Lower leg skin (tissue), 3 donors: ENCODE data around the gene BAHCC1.

ENCODE experiments used
- POLR2A ChIP-seq, 2 donors: fragments of 450-650 bp; IDR thresholded peaks; one replicate each; pipeline ENCODE4 v1.6.1; 2016 to 2017; ENCODE audit warnings: antibody characterized with exemption in 2 of 2, mild to moderate bottlenecking in 1 of 2, moderate library complexity in 1 of 2
- TF ChIP-seq, protein P1 (sequence below), 3 donors: fragments of 450-650 bp; IDR thresholded peaks; one replicate each; pipeline ENCODE4 v1.5.1; 2016; ENCODE audit warnings: antibody characterized with exemption in 3 of 3, mild to moderate bottlenecking in 3 of 3, moderate library complexity in 2 of 3

DNA sequence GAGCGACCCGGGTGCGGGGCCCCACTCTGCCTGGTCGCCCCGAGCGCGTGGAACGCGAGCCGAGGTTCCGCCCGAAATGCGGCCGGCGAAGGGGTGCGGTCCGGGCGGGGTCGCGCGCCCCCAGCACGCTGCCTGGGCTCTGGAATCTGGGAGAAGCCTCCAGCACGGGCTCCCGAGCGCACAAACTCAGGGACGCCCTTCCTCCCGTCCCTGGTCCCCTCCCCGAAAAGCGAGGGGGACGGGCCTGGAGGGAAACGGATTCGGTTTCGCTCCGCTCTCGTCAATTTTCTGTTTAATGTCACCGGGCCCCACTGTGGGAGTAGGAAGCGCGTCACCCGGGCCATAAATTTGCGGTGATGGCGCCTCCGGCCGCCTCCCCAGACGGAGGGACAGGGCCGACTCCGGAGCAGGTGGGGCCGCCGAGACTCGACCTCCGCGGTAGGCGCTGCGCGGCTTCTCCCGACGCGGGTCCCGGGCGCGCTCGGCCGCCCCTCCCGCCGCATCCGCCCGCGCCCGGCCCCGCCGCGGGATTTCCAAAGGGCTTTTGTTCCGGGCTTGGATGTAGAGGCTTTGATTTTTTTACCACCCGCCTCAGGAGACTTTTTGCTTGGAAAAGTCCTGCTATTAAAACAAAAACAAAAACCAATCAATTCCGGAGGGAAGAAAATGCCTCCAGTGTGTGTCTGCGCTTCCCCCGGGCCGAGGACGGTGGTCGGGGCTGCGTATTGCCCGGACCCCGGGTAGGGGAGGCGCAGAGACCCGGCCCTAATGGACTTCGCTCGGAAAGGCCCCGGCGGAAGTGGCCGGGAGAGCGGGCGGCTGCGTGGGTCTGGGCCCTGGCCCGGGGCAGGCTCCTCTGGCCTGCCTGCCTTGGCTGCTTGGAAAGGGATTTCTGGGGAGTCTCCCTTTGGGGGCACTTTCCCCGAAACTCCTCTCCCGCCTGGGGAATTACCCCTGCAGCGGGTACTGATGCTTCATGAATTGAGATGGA, 7.9 kb upstream of the BAHCC1 start:
- TF ChIP-seq, protein P1, sequence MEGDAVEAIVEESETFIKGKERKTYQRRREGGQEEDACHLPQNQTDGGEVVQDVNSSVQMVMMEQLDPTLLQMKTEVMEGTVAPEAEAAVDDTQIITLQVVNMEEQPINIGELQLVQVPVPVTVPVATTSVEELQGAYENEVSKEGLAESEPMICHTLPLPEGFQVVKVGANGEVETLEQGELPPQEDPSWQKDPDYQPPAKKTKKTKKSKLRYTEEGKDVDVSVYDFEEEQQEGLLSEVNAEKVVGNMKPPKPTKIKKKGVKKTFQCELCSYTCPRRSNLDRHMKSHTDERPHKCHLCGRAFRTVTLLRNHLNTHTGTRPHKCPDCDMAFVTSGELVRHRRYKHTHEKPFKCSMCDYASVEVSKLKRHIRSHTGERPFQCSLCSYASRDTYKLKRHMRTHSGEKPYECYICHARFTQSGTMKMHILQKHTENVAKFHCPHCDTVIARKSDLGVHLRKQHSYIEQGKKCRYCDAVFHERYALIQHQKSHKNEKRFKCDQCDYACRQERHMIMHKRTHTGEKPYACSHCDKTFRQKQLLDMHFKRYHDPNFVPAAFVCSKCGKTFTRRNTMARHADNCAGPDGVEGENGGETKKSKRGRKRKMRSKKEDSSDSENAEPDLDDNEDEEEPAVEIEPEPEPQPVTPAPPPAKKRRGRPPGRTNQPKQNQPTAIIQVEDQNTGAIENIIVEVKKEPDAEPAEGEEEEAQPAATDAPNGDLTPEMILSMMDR (IDR thresholded peaks at IDR 0.05), result no peak
- no peak for TF ChIP-seq POLR2A (IDR thresholded peaks at IDR 0.05)
